Nephron progenitor cell (in vitro differentiated cells): ENCODE data around the gene EHF.

Experiments
- DNase-seq: peaks from one replicate; pipeline ENCODE4 v3.0.0; 2021
- H3K27ac Mint-ChIP-seq: 2 replicates; pipeline ENCODE4 v1.8.0; 2021; ENCODE audit warnings: mild to moderate bottlenecking, moderate library complexity, mixed read lengths
- H3K27me3 Mint-ChIP-seq: 2 replicates; pipeline ENCODE4 v1.8.0; 2021; ENCODE audit warnings: mild to moderate bottlenecking, low read depth, mixed read lengths; ENCODE audit not compliant: poor library complexity
- H3K36me3 Mint-ChIP-seq: 2 replicates; pipeline ENCODE4 v1.8.0; 2021; ENCODE audit warnings: low read depth, mixed read lengths
- H3K4me1 Mint-ChIP-seq: 2 replicates; pipeline ENCODE4 v1.8.0; 2021; ENCODE audit warnings: mixed read lengths
- H3K4me3 Mint-ChIP-seq: 2 replicates; pipeline ENCODE4 v1.8.0; 2021; ENCODE audit warnings: mild to moderate bottlenecking, moderate library complexity, mixed read lengths
- H3K9me3 Mint-ChIP-seq: 2 replicates; pipeline ENCODE4 v1.8.0; 2021; ENCODE audit warnings: mild to moderate bottlenecking, moderate library complexity, mixed read lengths
- CTCF ChIP-seq: fragments of 200-600 bp; sonication (generic); IDR thresholded peaks from 2 replicates; pipeline ENCODE4 v1.5.0; 2021; ENCODE audit warnings: antibody characterized with exemption

The EHF gene

DNA sequence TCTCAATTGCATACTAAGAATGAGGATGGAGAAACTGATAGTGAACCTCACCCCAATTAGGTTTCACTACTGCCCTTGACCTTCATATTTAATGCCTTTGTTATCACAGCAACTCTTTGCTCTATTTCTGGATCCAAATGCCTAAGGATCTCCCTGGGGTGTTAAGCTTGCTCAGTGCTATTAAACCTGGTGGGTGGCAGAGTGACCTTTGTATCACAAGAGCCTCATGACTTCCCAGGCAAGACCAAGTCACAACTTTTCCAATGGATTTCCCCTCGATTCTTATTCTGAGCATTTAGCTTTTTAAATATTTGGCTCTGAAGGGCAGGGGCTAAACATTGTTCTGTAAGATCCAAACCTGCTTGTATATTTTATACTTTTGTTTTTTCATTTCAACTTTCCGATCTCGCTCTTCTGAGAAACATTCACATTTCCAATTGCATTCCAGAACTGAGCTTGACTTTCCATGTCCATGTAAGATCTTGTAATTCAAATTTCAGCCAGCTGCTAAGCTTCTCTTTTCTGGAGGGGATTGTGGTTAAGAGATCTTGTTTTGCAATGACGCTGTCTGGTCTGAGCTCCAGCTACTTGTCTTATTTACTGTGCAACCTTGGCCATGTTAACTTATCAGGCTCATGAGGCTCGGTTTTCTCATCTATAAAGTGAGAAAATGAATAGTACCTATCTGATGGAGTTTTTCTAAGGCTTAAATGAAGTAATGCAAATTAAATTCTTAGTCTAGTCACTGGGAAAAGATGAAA, 6.4 kb upstream of the EHF start:
- peaks cover 3% of the 10 kb centered on the region for H3K27me3 Mint-ChIP-seq
- H3K36me3 Mint-ChIP-seq = no peaks in the 10 kb centered on the region
- H3K9me3 Mint-ChIP-seq = no peaks in the 10 kb centered on the region
- no peak overlapping the region for H3K27ac Mint-ChIP-seq
- H3K4me1 Mint-ChIP-seq = peaks cover 2% of the 10 kb centered on the region
- no peak overlapping the region for H3K4me3 Mint-ChIP-seq
- TF ChIP-seq CTCF = no peak
- no peak for DNase-seq

GRCh38 chr11:34616086-34616485, 4.8 kb upstream of the EHF start:
- no peak overlapping the region for H3K27ac Mint-ChIP-seq
- TF ChIP-seq CTCF = no peak

DNA sequence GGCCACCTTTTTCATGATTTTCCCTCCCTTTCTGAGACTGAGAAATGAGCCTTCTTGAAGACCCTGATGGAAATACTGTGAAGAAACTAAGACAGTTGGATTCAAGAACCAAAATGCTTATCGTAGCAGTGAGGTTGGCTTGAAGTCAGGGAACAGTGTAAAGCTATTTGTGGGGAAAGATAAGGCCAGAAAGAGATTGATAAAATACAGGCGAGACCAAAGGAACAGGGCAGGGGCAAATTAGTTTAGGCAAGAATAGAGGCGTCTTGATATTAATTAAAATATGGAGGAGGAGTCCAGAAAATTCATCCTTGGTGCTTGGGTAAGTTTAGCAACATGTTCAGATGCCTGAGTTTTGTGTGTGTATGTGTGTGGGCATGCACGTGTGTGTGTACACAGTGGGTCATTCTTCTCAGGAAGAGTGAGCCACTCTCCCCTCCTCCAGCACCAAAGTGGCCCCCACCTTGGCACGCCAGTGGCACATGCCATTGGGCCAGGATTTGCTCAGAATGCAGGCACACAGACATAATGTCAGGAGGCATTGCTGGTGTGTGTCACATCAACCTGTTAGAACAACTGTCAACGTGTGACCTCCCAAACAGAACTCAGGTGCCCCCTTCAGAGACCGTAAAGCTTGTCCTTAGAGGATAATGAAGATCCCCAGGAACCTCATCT, 3.9 kb upstream of the EHF start:
- no peak for TF ChIP-seq CTCF
- Mint-ChIP-seq H3K4me1 (no peaks in the 10 kb centered on the region), H3K4me3 (no peak overlapping the region), H3K36me3 (no peaks in the 10 kb centered on the region), H3K27me3 (peaks cover 6% of the 10 kb centered on the region), H3K27ac (no peak overlapping the region), H3K9me3 (no peaks in the 10 kb centered on the region)
- no peak for DNase-seq

More at GRCh38 chr11:34616086-34616485, 4.8 kb upstream of the EHF start:
- Mint-ChIP-seq H3K9me3 (no peaks in the 10 kb centered on the region), H3K36me3 (no peaks in the 10 kb centered on the region), H3K27me3 (peaks cover 4% of the 10 kb centered on the region), H3K4me1 (no peaks in the 10 kb centered on the region), H3K4me3 (no peak overlapping the region)
- DNase-seq = no peak

GRCh38 chr11:34618406-34618805, 2.5 kb upstream of the EHF start:
- DNase-seq = no peak
- no peaks in the 10 kb centered on the region for H3K36me3 Mint-ChIP-seq
- TF ChIP-seq CTCF = no peak
- H3K4me1 Mint-ChIP-seq = no peaks in the 10 kb centered on the region
- H3K27me3 Mint-ChIP-seq = peaks cover 8% of the 10 kb centered on the region
- H3K27ac Mint-ChIP-seq = no peak overlapping the region
- no peak overlapping the region for H3K4me3 Mint-ChIP-seq
- H3K9me3 Mint-ChIP-seq = no peaks in the 10 kb centered on the region

DNA sequence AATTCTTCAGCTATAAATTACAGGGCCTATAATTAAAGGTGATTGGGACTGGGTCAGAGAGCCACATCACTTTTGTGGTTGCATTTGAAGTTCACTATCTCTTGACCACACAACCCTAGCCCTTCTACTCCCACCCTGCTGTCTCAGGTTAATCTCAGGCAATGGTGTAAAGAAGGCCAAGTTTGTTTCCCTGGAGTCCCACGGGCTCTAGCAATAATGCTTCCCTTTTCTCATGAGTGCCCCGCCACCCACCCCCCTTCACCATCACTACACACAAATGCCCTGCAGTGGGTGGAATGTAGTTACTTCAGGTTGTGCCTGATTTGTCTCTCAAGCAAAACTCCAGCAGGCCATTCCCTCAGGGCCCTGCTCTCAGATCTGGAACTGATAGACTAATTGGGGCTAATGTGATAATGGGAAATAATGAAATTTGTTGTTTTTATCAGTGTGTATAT, 1.8 kb upstream of the EHF start:
- Mint-ChIP-seq H3K27ac (no peak overlapping the region), H3K9me3 (peaks cover 3% of the 10 kb centered on the region), H3K4me3 (no peak overlapping the region), H3K4me1 (no peaks in the 10 kb centered on the region), H3K36me3 (no peaks in the 10 kb centered on the region), H3K27me3 (peaks cover 6% of the 10 kb centered on the region)
- TF ChIP-seq CTCF = no peak
- no peak for DNase-seq
